SK-N-SH treated with all-trans-retinoic acid at 6 μM for 48 hours (cell line): ENCODE data around the gene LTBR.
"Not testable (repeated sequence)": the region's sequence is repeated elsewhere in the genome, so short reads cannot be mapped to it uniquely, and the experiment has no call there.

ENCODE experiments used
- ATAC-seq: fragments of 200-7000 bp; cut with Tn5 transposase; 3 replicates; pipeline ENCODE4 v1.9.1; 2020; ENCODE audit warnings: mild to moderate bottlenecking, moderate library complexity
- ARNTL ChIP-seq: fragments of 450-650 bp; formaldehyde crosslinking; IDR thresholded peaks from 2 replicates; pipeline ENCODE4 v1.5.0; 2020; ENCODE audit warnings: low read depth, mild to moderate bottlenecking, moderate library complexity, borderline replicate concordance
- BACH2 ChIP-seq: fragments of 250-450 bp; sonication (Bioruptor Pico); IDR thresholded peaks from 2 replicates; pipeline ENCODE4 v1.9.0; 2021; ENCODE audit warnings: mild to moderate bottlenecking, borderline replicate concordance
- CREB5 ChIP-seq: fragments of 250-450 bp; sonication (Bioruptor Pico); IDR thresholded peaks from 2 replicates; pipeline ENCODE4 v1.5.1; 2020; ENCODE audit warnings: low read depth, mild to moderate bottlenecking, moderate library complexity
- ESRRG ChIP-seq: fragments of 250-450 bp; sonication (Bioruptor Pico); IDR thresholded peaks from 2 replicates; pipeline ENCODE4 v1.6.1; 2021; ENCODE audit warnings: mild to moderate bottlenecking
- GLIS3 ChIP-seq: fragments of 250-450 bp; sonication (Bioruptor Pico); IDR thresholded peaks from 2 replicates; pipeline ENCODE4 v1.5.0; 2020; ENCODE audit warnings: mild to moderate bottlenecking, moderate library complexity
- ISL1 ChIP-seq: fragments of 250-450 bp; sonication (Bioruptor Pico); IDR thresholded peaks from 2 replicates; pipeline ENCODE4 v2.1.2; 2022; ENCODE audit warnings: mild to moderate bottlenecking, moderate library complexity
- OSR1 ChIP-seq: fragments of 250-450 bp; sonication (Bioruptor Pico); IDR thresholded peaks from 2 replicates; pipeline ENCODE4 v1.8.0; 2022; ENCODE audit warnings: moderate library complexity, mild to moderate bottlenecking, inconsistent platforms
- POU6F1 ChIP-seq: fragments of 250-450 bp; sonication (Bioruptor Pico); IDR thresholded peaks from 2 replicates; pipeline ENCODE4 v1.8.0; 2021; ENCODE audit warnings: low read depth, mild to moderate bottlenecking, moderate library complexity, borderline replicate concordance
- SNAI2 ChIP-seq: fragments of 250-450 bp; sonication (Bioruptor Pico); IDR thresholded peaks from 2 replicates; pipeline ENCODE4 v1.5.0; 2020; ENCODE audit warnings: mild to moderate bottlenecking, moderate library complexity
- TCF4 ChIP-seq: fragments of 250-450 bp; sonication (Bioruptor Pico); IDR thresholded peaks from 2 replicates; pipeline ENCODE4 v1.8.0; 2021; ENCODE audit warnings: mild to moderate bottlenecking, moderate library complexity, borderline replicate concordance
- TOX ChIP-seq: fragments of 250-450 bp; sonication (Bioruptor Pico); IDR thresholded peaks from 2 replicates; pipeline ENCODE4 v1.8.0; 2021; ENCODE audit warnings: mild to moderate bottlenecking, moderate library complexity, borderline replicate concordance
- TSHZ2 ChIP-seq: fragments of 250-450 bp; sonication (Bioruptor Pico); IDR thresholded peaks from 2 replicates; pipeline ENCODE4 v1.5.0; 2020; ENCODE audit warnings: mild to moderate bottlenecking, moderate library complexity
- ZC3H10 ChIP-seq: fragments of 250-450 bp; sonication (Bioruptor Pico); IDR thresholded peaks from 2 replicates; pipeline ENCODE4 v1.5.1; 2021; ENCODE audit warnings: mild to moderate bottlenecking, moderate library complexity
- ZFP3 ChIP-seq: fragments of 250-450 bp; sonication (Bioruptor Pico); IDR thresholded peaks from 2 replicates; pipeline ENCODE4 v1.5.0; 2020; ENCODE audit warnings: mild to moderate bottlenecking, moderate library complexity
- ZFP30 ChIP-seq: fragments of 450-650 bp; formaldehyde crosslinking; IDR thresholded peaks from 2 replicates; pipeline ENCODE4 v1.5.0; 2022; ENCODE audit warnings: mild to moderate bottlenecking, moderate library complexity
- ZNF565 ChIP-seq: fragments of 450-650 bp; formaldehyde crosslinking; conservative IDR thresholded peaks from 2 replicates; pipeline ENCODE4 v1.5.0; 2020; ENCODE audit warnings: low read depth, mild to moderate bottlenecking, moderate library complexity
- ZNF70 ChIP-seq: fragments of 450-650 bp; formaldehyde crosslinking; IDR thresholded peaks from 2 replicates; pipeline ENCODE4 v1.5.0; 2020; ENCODE audit warnings: mild to moderate bottlenecking, moderate library complexity
- ZNF8 ChIP-seq: fragments of 450-650 bp; formaldehyde crosslinking; IDR thresholded peaks from 2 replicates; pipeline ENCODE4 v1.5.0; 2020; ENCODE audit warnings: mild to moderate bottlenecking, moderate library complexity
- TF ChIP-seq, protein P1 (sequence below): fragments of 250-450 bp; sonication (Bioruptor Pico); IDR thresholded peaks from 2 replicates; pipeline ENCODE4 v1.5.1; 2021; ENCODE audit warnings: mild to moderate bottlenecking, moderate library complexity
- TF ChIP-seq, protein P2 (sequence below): fragments of 250-450 bp; sonication (Bioruptor Pico); IDR thresholded peaks from 2 replicates; pipeline ENCODE4 v1.8.0; 2020; ENCODE audit warnings: mild to moderate bottlenecking, moderate library complexity, borderline replicate concordance

The LTBR gene

GRCh38 chr12:6425590-6426531 is 41.9 kb downstream of the LTBR start:
- no peak for ATAC-seq
- no peak for TF ChIP-seq OSR1 (CRISPR knock-in tag)
- TF ChIP-seq ZFP3, result no peak
- TF ChIP-seq ZNF565 (CRISPR knock-in tag), result no peak
- TF ChIP-seq, protein P1, sequence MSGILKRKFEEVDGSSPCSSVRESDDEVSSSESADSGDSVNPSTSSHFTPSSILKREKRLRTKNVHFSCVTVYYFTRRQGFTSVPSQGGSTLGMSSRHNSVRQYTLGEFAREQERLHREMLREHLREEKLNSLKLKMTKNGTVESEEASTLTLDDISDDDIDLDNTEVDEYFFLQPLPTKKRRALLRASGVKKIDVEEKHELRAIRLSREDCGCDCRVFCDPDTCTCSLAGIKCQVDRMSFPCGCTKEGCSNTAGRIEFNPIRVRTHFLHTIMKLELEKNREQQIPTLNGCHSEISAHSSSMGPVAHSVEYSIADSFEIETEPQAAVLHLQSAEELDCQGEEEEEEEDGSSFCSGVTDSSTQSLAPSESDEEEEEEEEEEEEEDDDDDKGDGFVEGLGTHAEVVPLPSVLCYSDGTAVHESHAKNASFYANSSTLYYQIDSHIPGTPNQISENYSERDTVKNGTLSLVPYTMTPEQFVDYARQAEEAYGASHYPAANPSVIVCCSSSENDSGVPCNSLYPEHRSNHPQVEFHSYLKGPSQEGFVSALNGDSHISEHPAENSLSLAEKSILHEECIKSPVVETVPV (CRISPR knock-in tag), result no peak
- no peak for TF ChIP-seq ZNF8 (CRISPR knock-in tag)
- TF ChIP-seq SNAI2, result no peak
- TF ChIP-seq ESRRG (CRISPR knock-in tag), result no peak
- no peak for TF ChIP-seq ZC3H10
- TF ChIP-seq, protein P2, sequence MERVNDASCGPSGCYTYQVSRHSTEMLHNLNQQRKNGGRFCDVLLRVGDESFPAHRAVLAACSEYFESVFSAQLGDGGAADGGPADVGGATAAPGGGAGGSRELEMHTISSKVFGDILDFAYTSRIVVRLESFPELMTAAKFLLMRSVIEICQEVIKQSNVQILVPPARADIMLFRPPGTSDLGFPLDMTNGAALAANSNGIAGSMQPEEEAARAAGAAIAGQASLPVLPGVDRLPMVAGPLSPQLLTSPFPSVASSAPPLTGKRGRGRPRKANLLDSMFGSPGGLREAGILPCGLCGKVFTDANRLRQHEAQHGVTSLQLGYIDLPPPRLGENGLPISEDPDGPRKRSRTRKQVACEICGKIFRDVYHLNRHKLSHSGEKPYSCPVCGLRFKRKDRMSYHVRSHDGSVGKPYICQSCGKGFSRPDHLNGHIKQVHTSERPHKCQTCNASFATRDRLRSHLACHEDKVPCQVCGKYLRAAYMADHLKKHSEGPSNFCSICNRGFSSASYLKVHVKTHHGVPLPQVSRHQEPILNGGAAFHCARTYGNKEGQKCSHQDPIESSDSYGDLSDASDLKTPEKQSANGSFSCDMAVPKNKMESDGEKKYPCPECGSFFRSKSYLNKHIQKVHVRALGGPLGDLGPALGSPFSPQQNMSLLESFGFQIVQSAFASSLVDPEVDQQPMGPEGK (CRISPR knock-in tag), result no peak
- no peak for TF ChIP-seq ZNF70
- no peak for TF ChIP-seq POU6F1 (CRISPR knock-in tag)
- no peak for TF ChIP-seq CREB5 (CRISPR knock-in tag)
- no peak for TF ChIP-seq ISL1 (CRISPR knock-in tag)
- TF ChIP-seq ARNTL (CRISPR knock-in tag), result no peak
- no peak for TF ChIP-seq TSHZ2 (CRISPR knock-in tag)
- no peak for TF ChIP-seq BACH2 (CRISPR knock-in tag)
- TF ChIP-seq TOX (CRISPR knock-in tag), result no peak
- TF ChIP-seq ZFP30 (CRISPR knock-in tag), result no peak
- TF ChIP-seq TCF4 (CRISPR knock-in tag), result no peak

GRCh38 chr12:6426882-6427671 is 43.1 kb downstream of the LTBR start:
- TF ChIP-seq TOX (CRISPR knock-in tag), result no peak
- no peak for TF ChIP-seq ZNF565 (CRISPR knock-in tag)
- no peak for TF ChIP-seq TSHZ2 (CRISPR knock-in tag)
- TF ChIP-seq ISL1 (CRISPR knock-in tag), result no peak
- no peak for TF ChIP-seq BACH2 (CRISPR knock-in tag)
- no peak for TF ChIP-seq ZFP3
- no peak for TF ChIP-seq CREB5 (CRISPR knock-in tag)
- TF ChIP-seq, protein P1 (CRISPR knock-in tag), result no peak
- TF ChIP-seq SNAI2, result no peak
- TF ChIP-seq GLIS3, result no peak
- no peak for ATAC-seq

- not testable (repeated sequence) for ATAC-seq
Observed at GRCh38 chr12:6427796-6428195, 43.8 kb downstream of the LTBR start.
